Renal cortical epithelial cell (primary cell): ENCODE measurements around the gene CAPZA3. TPM values are rescaled to one million over a fixed set of nuclear protein-coding genes. Genes with fewer than 3 reads are reported as not detected.
"Not testable (repeated sequence)": the region's sequence is repeated elsewhere in the genome, so short reads cannot be mapped to it uniquely, and the experiment has no call there.

Experiments
- DNase-seq: peaks from one replicate; pipeline ENCODE4 v3.0.0-alpha.2; 2011; ENCODE audit warnings: low read depth
- total RNA-seq: library from RNA; depleted of rRNA; stranded (reverse); fragments of >200 nt; gene quantifications from 2 replicates; pipeline ENCODE4 v1.2.3, GENCODE V29; 2014

The CAPZA3 gene, protein sequence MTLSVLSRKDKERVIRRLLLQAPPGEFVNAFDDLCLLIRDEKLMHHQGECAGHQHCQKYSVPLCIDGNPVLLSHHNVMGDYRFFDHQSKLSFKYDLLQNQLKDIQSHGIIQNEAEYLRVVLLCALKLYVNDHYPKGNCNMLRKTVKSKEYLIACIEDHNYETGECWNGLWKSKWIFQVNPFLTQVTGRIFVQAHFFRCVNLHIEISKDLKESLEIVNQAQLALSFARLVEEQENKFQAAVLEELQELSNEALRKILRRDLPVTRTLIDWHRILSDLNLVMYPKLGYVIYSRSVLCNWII
- total RNA-seq = not detected in 2 replicates

DNA sequence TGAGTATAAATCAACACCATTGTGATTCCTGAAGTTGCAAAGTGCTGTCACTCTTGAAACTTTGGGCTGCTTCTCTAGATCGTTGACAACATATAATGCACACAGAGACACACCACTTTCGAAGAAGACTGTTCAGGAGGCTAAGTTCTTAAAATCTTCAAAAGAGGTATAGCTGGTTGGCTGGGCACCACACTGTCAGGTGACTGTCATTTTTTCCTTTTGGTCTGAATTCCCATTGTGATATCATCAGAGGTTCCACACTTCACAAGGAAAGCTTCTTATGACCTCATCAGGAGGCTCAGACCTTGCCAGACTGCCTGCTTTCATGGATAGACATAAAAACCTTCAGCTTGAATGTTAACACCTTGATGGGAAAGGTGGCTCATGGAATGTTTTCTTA lies at the start of gene CAPZA3, which contains the start of gene PLCZ1:
Gene CAPZA3, plus strand, starts transcription at position 301 of the 400 bp plus-strand sequence. CDS start 150 bp downstream, outside the sequence.
Gene PLCZ1, minus strand, starts transcription at position 194 of the 400 bp plus-strand sequence. CDS start 641 bp downstream, outside the sequence.
- no peak for DNase-seq

DNA sequence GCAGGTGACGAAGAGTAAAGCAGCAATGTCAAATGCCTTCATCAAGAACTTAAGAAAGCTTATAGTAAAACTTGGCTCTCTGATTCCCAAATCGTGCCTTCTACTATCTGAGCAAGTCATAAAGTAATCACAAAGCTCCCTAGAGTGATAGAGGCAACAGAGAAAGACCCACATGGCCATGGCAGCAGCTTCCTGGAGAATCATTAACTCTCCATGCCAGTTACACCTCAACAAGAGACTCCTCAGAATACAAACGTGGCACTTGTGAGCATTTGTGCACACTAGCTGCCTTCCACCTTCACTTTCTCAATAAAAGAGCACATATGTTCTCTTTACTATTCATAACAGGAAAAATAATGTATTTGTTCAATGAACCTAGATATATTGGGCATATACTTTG lies 48.1 kb upstream of the CAPZA3 start:
- DNase-seq = peak; percentile 60

DNA sequence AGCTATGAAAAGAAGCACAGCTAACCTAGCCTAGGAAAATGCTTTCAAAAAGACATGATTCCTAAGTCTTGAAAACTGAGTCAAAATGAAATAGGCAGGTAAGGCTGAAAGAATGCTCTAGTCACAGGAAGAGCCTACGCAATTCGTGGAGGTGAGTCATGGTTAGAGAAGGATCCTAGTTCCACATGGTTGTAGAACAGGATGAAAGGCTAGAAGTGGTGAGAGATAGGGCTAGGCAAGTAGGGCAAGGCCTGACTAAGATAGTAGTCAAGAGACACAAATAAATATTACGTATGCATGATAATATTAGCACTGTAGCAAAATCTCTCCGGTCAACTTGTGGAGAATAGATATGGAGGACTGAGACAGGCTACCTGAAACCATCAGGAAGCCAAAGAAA lies 47.3 kb upstream of the CAPZA3 start:
- peak; percentile 86 for DNase-seq

DNA sequence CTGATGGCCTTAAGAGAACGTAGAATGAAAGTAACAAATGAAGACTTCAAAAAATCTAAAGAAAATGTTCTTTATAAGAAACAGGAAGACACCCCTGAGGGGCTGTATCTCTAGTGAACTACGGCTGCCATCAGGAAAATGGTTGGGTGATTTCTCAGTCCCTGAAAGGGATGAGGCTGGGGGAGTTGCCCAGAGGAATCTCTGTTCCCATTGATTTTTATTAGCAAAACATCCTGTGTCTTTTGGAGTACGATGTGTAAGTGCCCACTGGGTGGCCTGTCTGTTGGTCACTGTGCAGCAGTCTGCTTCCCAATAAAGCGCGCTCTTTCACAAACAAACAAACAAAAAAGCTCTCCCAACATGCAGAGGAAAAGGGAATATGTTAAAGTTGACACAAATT lies 43.9 kb upstream of the CAPZA3 start:
- not testable (repeated sequence) for DNase-seq

DNA sequence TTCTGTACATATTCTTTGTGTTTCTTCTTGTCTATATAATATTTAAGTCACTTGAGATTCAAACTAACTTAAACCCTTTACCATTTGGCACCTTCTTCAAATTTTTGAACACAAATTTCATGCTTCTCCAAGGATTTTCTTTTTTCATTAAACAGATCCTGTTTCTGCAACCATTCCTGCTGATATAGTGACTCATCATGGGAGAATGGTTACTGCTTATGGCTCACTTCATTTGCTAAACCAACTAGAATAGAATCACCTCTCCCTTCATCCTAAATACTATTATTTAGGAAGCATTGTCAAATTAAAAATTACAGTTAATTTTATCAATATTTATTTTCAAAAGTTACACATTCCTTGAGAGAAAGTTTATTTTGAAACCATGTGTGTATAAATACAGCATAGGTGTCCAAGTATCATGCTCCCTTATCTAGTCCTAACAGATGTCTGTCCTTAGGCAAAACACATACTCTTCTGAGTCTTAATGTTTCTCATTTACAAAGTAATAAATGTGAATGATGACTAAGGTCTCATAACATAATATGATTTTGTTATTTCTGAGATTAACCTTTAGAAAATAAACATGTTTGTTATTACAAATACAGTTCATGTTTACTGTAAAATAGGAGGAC lies 40.8 kb upstream of the CAPZA3 start:
- peak; percentile 82 for DNase-seq

DNA sequence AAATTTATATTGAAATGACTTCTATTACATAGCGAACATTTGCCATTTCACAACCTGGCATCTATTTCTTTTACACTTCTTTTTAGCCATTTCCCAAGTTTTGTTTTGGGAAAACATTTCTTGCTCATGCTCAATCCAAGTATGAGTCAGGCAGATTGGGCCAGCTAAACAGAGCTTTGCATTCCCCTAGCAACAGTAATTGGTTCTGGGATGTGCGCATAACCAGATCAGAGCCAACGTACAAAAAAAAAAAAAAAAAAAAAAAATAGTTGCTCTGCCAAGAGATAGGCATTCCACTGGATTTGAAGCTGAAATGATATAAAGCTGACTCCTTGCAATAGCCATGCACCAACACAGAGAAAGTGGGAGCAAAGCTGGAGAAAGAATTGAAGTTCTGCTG lies 37.6 kb upstream of the CAPZA3 start:
- peak; percentile 77 for DNase-seq

DNA sequence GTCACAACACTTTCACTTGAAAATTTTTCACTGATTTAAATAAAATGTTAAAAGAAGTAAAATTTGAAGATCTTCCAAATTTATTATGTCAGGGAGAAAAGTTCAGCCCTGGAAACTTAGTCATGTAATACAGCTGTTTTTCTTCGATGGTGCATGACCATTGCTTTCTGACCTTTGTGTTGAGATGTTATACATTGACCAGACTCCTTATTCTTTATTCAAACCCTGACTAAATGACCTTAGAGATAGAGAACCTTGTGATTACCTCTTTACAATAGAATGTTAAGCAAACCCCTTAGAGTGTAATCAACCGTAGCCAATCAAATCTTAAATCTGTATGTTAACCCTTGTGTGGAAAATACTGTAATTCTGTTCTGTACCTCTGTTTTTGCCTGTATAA lies 34.6 kb upstream of the CAPZA3 start:
- peak; percentile 91 for DNase-seq

DNA sequence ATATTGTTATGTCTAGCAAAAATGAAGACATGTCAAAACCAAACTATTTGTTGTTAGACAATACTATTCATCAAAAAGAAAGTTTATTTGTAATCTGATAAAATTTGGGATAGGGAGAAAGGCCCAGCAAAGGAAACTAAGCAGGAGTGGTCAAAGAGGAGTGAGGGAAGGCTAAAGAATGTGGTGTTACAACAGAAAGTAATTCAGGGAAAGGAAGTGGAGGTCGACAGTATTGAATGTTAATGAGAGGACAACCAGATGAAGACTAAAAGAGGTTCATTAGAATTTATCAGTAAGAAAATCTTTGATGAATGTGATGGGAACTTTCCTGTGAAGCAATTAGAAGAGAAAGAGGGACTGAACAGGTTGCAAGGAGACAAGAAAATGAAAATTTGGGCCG lies 34.0 kb upstream of the CAPZA3 start:
- DNase-seq = peak; percentile 64

DNA sequence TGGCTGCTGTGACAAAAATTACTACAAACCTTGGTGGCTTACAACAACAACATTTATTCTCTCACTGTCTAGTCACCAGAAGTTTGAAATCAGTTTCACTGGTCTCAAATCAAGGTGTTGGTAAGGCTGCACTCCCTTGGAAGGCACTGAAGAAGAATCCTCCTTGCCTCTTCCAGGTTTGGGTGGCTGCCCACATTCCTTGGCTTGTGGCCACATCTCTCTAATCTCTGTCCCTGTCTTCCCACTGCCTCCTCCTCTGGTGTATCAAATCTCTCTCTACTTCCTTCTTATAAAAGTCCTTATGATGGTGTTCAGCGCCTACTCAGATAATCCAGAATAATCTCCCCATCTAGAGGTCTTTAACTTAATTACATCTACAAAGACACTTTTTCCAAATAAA lies 31.1 kb upstream of the CAPZA3 start:
- DNase-seq = no peak

DNA sequence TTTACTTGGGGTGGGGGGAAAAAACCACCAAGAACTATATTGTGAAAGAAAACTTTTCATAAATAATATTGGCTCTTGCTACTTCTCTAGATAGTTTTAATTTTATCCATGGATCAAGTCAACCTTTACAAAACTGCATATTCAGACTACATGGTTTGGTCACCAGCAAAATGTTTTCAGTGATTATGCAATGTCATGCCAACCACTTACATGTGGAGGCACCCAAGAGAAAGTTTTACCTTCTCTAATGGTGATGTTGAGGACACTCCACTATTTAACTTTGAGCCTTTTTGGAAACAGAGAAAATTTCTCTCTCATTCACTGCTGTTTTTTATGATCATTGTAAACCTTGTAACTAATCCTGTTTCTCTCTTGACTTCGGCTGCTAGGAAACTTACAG lies 21.7 kb upstream of the CAPZA3 start:
- DNase-seq = peak; percentile 26

DNA sequence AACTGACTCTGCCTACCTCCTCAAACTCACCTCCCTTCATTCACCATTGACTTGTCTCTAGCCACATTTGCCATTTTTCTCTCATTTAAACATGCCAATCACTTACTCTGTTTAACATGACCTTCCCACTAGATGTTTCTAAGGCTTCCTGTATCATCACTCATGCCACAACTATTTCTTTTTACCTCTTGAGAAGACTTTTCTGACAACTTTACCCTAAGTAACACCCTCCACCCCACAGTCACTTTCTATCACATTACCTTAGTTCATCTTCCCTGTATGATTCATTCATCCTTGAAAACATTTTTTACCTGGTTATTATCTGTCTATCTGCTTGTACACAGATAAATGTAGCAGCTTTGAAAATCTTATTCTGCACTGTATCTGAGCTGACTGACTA lies 19.5 kb upstream of the CAPZA3 start:
- DNase-seq = peak; percentile 15

DNA sequence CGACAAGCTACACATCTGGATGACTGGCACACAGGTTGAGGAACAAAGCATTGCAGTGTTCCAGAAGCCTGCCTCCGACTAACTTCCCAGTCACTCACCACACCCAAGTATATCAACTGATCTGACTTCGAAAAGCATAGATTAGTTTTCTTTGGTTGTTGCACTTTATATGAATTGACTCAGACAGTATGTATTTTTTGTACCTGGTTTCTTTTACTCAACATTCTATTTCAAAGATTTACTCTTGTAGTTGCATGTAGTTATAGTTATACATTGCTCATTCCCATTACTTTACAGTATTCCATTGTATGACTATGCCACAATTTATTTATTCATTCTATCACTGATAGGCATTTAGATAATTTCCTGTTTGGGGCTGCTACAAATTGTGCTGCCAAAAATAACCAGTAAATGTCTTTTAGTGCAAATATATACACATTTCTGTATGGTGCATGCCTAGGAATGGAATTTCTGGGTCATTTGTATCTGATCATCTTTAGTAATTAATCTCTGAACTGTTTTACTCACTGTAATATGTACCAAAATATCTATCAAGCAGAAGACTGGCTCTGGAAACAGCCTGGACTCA lies 17.9 kb upstream of the CAPZA3 start:
- DNase-seq = no peak

DNA sequence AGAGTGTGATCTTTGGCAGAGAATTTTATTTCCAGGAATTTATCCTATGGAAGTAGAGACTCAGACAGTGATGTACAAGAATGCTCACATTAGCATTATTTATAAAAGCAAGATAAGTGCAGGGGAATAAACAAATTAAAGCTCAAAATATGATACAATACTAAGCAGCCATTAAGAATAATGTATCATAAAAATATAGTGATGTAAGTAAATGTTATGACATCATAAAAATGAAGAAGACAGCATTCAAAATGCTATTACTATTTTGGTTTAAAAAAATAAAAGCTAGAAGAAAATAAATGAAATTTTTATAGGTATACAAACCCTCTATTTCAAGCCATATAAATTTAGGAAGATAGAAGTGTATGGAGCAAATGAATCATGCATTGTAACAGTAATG lies 17.2 kb upstream of the CAPZA3 start:
- no peak for DNase-seq

DNA sequence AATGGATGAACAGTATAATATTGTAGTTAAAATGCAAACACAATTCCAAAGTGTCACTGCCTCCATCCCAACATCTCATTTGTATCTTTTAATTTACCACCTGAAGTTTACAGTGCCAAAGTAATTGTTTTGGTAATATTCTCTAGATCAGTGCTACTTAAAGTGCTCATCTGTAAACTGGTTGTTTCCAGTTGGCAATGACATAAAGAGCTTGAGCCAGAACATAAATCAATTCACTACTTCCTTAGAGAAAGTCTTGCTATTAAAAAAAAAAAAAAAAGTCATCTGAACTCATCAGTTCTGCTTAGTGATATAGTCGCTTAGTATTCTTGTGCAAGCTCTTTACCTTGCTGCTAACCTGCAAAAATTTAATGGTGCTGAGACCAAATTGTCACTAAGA lies 16.5 kb upstream of the CAPZA3 start:
- DNase-seq = no peak

DNA sequence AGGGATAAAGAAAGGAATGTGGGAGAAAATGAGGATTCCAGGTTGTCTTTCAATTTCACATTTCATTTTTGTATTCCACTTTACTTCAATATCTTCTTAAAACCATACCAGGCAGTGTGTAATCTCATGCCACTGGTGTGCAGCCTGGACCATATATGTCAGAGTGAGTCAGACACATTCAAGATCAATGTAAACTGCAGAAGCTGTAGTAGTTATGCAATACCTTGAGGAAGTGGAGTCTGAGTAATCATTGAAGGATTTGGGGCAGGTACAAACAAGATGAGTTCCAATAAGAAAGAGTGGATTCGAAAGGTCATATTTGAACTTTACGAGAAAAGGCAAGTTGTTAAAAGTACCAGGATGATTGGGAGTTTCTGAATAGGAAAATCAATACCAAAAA lies 14.2 kb upstream of the CAPZA3 start:
- DNase-seq = peak; percentile 93

DNA sequence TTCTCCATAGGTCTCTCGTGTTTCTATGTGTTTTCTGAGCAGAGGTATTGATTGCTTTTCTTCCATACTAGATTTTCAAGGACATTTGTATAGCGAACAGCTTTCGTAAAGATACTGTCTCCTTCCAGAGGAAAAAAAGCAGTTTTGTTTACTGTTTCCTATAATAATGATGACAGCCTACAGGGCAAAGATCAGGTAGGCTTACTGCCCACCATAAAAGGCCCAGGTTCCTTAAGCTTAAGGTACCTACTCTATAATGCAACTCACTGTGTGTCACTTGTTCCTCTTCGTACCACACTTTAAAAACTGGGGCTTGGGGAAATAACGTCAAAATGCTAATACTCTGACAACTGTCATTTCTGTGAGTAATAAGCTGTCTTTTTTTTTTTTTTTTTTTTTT lies 6.8 kb upstream of the CAPZA3 start:
- no peak for DNase-seq

DNA sequence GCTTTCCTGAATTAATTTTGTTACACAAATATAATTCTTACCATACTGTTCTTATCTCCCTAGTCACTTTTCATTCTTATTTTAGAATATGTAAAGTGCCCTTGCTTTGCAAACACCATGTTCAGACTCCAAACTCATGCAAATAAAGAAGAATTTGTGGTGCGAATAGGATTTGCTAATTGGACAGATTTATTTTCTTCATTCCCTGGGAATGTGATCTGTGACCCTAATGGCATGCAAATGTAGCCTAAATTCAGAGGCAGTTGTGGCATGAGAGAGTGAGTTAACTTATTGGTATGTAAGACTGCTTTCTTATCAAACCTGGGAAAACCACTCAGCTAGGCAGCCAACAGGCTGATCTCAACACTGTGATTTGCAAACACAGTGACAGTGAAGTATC lies 10.0 kb downstream of the CAPZA3 start:
- peak; percentile 95 for DNase-seq

DNA sequence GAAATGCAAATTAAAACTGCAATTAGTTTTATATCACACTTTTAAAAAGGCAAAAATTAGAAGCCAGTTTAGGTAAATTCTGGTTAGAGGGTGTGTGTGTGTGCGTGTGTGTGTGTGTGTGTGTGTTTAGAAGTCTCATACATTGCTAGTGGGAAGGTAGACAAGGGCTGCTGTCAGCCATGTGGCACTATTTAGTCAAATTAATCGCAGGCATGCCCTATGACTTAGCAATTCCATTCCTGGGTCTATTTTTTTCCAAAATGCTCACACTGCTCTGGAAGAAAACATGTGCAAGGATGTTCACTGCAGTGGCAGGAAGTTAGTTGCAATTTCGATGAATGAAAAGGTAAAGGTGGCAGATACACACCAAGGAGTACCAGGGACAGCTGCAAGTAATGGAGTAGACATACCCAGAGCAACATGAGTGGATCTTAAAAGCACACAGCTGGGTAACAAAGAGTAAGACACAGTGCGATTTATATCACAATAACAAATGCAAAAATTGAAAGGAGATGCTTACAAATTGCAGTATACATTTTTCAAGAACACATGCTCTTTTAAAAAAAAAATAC lies 11.6 kb downstream of the CAPZA3 start:
- DNase-seq = no peak

DNA sequence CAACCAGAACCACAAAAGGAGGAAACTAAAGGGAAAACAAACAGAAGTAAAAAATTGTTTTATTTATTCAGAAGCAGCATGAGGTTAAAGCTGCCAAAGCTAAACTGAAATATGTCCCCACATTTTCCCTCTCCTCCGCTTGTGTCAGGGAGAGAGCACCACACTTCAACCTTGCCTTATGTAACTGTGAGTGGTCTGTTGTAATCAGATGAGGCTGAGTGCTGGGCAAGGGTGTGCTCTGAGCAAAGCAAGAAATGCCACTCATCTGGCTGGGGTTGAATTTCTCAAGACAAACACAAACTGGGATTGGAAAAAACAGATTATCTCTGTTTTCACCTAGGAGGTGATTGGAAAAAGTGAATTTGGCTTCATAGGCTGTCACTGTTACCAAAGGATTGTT lies 12.2 kb downstream of the CAPZA3 start:
- peak; percentile 27 for DNase-seq

DNA sequence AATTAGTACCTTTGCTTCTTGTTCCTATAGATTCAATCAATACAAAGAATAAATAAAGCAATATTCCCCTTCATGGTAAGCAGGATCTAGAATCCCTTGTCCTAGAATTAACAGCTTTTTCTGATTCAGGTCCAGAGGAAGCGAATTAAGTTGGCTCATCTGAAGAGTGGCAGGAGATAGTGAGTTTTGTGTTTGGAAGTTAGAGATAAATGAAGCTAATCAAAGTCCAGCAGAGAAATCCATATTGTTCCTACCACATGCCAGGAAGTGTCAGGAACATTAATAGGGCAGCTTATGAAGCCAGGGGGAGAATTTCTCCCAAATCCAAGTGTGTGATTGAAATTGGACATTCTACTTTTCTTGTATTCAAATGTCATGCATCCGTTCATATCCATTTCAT lies 13.9 kb downstream of the CAPZA3 start:
- DNase-seq = no peak

DNA sequence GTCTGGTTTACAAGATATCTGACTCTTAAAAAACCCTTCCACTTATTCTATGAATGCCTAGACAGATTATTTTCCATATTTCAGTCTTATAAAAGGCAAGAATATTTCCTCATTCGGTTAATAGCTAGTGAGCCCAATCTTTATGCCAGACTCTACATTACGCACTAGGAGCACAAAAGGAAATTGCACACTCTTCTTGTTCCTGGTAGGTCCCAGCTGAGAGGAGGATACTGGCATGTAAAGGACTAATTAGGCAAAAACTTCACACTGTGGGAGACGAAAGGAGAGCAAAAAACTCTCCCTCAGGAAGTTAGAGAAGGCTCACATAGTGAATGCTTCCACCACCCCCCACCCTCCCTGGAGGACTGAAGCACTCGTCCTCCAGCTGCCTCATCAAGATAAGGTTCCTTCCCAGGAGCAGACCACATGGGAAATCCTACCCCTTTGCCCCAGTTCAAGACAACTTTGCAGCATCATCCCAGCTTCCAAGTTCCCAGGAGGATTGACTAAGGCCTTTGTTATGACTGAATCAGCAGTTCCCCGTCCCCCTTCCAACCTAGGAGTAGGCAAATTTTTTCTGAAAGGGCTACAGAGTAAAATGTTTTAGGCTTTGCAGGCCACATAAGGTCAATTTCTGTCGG lies 14.5 kb downstream of the CAPZA3 start:
- peak; percentile 31 for DNase-seq

DNA sequence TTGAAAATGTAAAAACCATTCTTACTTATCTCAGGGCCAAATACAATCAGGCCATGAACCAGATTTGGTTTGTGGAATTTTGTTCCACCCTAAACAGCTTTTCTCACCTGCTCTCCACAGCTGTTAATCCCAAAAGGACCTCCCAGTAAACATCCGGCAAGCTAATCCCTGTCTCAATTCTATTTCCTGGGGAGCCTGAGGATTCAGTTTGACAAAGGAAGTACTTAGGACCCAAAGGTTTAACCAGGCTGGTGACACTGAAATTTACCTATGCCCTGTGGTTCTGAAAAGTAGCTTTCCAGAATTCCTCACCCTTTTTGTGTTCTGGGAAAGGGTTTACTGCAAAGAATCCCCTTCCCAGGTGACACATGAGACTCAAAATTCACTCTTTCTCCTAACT lies 15.0 kb downstream of the CAPZA3 start:
- DNase-seq = no peak
